B cell (primary cell): ENCODE data around the gene BTNL9. TPM values are rescaled to one million over a fixed set of nuclear protein-coding genes. Genes with fewer than 3 reads are reported as not detected.

Source experiments
- ATAC-seq: fragments of 200-7000 bp; cut with Tn5 transposase; one replicate; pipeline ENCODE4 v1.10.0; 2021; ENCODE audit warnings: low read depth, mild to moderate bottlenecking, moderate number of reproducible peaks, moderate library complexity
- CTCF ChIA-PET: fragments of 350-600 bp; sonication (Branson Sonifier 250); formaldehyde crosslinking; loops from one replicate; lab custom pipeline; 2021; ENCODE audit warnings: antibody characterized with exemption, inconsistent platforms; lab: Charles Lee
- POLR2A ChIA-PET: fragments of 350-600 bp; sonication (Branson Sonifier 250); formaldehyde crosslinking; loops from one replicate; lab custom pipeline; 2021; ENCODE audit warnings: antibody characterized with exemption; lab: Charles Lee
- DNase-seq: peaks from one replicate; pipeline ENCODE4 v3.0.0; 2013
- H2AFZ ChIP-seq: 2 replicates; pipeline ENCODE4 v1.6.1; 2012; ENCODE audit warnings: mild to moderate bottlenecking, low read depth, low read length; ENCODE audit not compliant: insufficient read depth, poor library complexity, severe bottlenecking
- H3K27ac ChIP-seq, 2 donors: 1 replicate in 1 of 2; 2 replicates in 1 of 2; pipeline ENCODE4 v1.5.1; 2012 to 2013; ENCODE audit warnings: low read length in 2 of 2, mild to moderate bottlenecking in 2 of 2, moderate library complexity in 1 of 2
- H3K27me3 ChIP-seq, 4 experiments: fragments of 200-600 bp in 1 of 4; sonication (generic) in 1 of 4; replicated peaks in 1 of 4; 1 replicate in 2 of 4; 2 replicates in 2 of 4; pipeline versions ENCODE4 v1.6.1 to v1.7.0; 2013 to 2016; ENCODE audit warnings: low read length in 3 of 4, mild to moderate bottlenecking in 2 of 4, mixed read lengths in 1 of 4, moderate library complexity in 1 of 4; ENCODE audit not compliant: insufficient read depth in 4 of 4, control insufficient read depth in 3 of 4; ENCODE audit errors: control extremely low read depth in 1 of 4
- H3K36me3 ChIP-seq, 2 experiments: replicated peaks in 1 of 2; 1 replicate in 1 of 2; 2 replicates in 1 of 2; pipeline versions ENCODE4 v1.6.1 to v1.7.1; 2013; ENCODE audit warnings: low read length in 1 of 2; ENCODE audit not compliant: insufficient read depth in 2 of 2, control insufficient read depth in 1 of 2; ENCODE audit errors: control extremely low read depth in 1 of 2, extremely low read depth in 1 of 2
- H3K4me1 ChIP-seq, 2 donors: fragments of 200-600 bp in 1 of 2; sonication (generic) in 1 of 2; 1 replicate in 1 of 2; 2 replicates in 1 of 2; pipeline versions ENCODE4 v1.5.1 to v1.6.1; 2013 to 2017; ENCODE audit warnings: low read length in 2 of 2; ENCODE audit not compliant: control insufficient read depth in 2 of 2, insufficient read depth in 2 of 2
- H3K4me2 ChIP-seq: replicated peaks from 2 replicates; pipeline ENCODE3; 2012; ENCODE audit warnings: mild to moderate bottlenecking, low read depth, low read length; ENCODE audit not compliant: poor library complexity, severe bottlenecking
- H3K4me3 ChIP-seq, 5 experiments: fragments of 200-600 bp in 1 of 5; sonication (generic) in 1 of 5; 1 replicate in 3 of 5; 2 replicates in 2 of 5; pipeline versions ENCODE4 v1.5.1 to v1.7.0; 2011 to 2016; ENCODE audit warnings: low read length in 4 of 5, mild to moderate bottlenecking in 4 of 5, low read depth in 2 of 5, control low read depth in 1 of 5, moderate library complexity in 1 of 5; ENCODE audit not compliant: insufficient read depth in 1 of 5; ENCODE audit errors: control extremely low read depth in 1 of 5, extremely low read depth in 1 of 5
- H3K79me2 ChIP-seq: fragments of 200-600 bp; sonication (generic); one replicate; pipeline ENCODE4 v1.6.0; 2016; ENCODE audit warnings: low read length; ENCODE audit not compliant: control insufficient read depth, insufficient read depth
- H3K9ac ChIP-seq: fragments of 200-600 bp; sonication (generic); 2 replicates; pipeline ENCODE4 v1.6.1; 2017; ENCODE audit warnings: mild to moderate bottlenecking, low read length, moderate library complexity
- H3K9me3 ChIP-seq, 3 donors: one replicate each; pipeline versions ENCODE4 v1.6.1 to v1.7.1; 2013; ENCODE audit warnings: low read length in 2 of 3; ENCODE audit not compliant: control insufficient read depth in 2 of 3, insufficient read depth in 1 of 3; ENCODE audit errors: control extremely low read depth in 1 of 3
- H4K20me1 ChIP-seq: 2 replicates; pipeline ENCODE4 v1.6.0; 2012; ENCODE audit warnings: mild to moderate bottlenecking, low read length; ENCODE audit not compliant: insufficient read depth, control insufficient read depth, poor library complexity, severe bottlenecking
- H3K27ac Mint-ChIP-seq: one replicate; pipeline ENCODE4 v1.8.0; 2021; ENCODE audit warnings: mixed read lengths
- H3K27me3 Mint-ChIP-seq: one replicate; pipeline ENCODE4 v1.8.0; 2021; ENCODE audit warnings: mixed read lengths
- H3K4me1 Mint-ChIP-seq: one replicate; pipeline ENCODE4 v1.8.0; 2021; ENCODE audit warnings: mixed read lengths
- H3K4me3 Mint-ChIP-seq: one replicate; pipeline ENCODE4 v1.8.0; 2021; ENCODE audit warnings: mixed read lengths
- H3K9me3 Mint-ChIP-seq: one replicate; pipeline ENCODE4 v1.8.0; 2022; ENCODE audit warnings: mixed read lengths; ENCODE audit not compliant: insufficient read depth
- EZH2 ChIP-seq: IDR thresholded peaks from 2 replicates; pipeline ENCODE4 v1.6.1; 2012; ENCODE audit warnings: borderline replicate concordance, low read depth, mild to moderate bottlenecking, moderate library complexity, low read length; ENCODE audit not compliant: insufficient read depth, poor library complexity, severe bottlenecking
- WGBS: methylation state at CpG from one replicate; pipeline ENCODE4 v1.1.5; 2013; ENCODE audit warnings: missing lambda C conversion rate; ENCODE audit not compliant: insufficient coverage; 5-methylcytosine and 5-hydroxymethylcytosine counted together
- intact Hi-C: fragments of 100-400 bp; cut with micrococcal nuclease; formaldehyde crosslinking; loops from one replicate; pipeline ENCODE4 v1.10.0; 2022
- polyA plus RNA-seq: library from polyadenylated mRNA; depleted of rRNA; stranded (reverse); fragments of >200 nt; gene quantifications from 2 replicates; pipeline ENCODE4 v1.2.3, GENCODE V29; 2012
- total RNA-seq, 2 donors: library from RNA; stranded (reverse); fragments of 120-200 nt in 1 of 2; gene quantifications; 1 replicate in 1 of 2; 2 replicates in 1 of 2; pipeline versions ENCODE4 v1.2.3 to v1.2.4, GENCODE V29; 2013 to 2022
- TF ChIP-seq, protein P1 (sequence below): fragments of 200-600 bp; IDR thresholded peaks from one replicate; pipeline ENCODE4 v1.8.0; 2022; ENCODE audit warnings: antibody characterized with exemption, mild to moderate bottlenecking

Gene BTNL9
- total and polyA plus RNA-seq, 2 donors (not counting 1 experiment from before 2014, with no cell fraction given): 40.7 to 173 TPM

DNA sequence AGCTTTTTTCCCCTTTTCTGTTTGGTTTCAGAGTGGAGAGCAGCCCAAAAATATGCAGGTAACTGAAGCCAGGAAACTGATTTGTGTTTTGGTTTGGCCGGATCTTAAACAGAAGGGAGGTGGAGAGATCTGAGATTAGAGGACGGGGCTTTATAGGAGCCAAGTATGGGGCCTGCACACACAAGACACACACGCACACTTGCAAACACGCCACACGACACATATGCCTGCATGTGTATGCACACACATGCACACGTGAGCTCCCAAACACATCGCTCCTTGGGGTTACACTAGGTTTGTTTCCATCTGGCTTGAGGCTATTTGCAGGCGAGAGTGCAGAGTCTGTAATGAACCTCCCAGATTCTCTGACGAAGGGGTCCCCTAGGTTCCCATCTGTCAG lies 18.3 kb downstream of the BTNL9 start:
- Histone ChIP-seq H3K9me3 (peaks cover 0 to 4% (median 0%) of the 10 kb centered on the region in 3 donors), H2AFZ (no peak overlapping the region), H3K27me3 (peaks cover 0 to 58% (median 33%) of the 10 kb centered on the region in 4 experiments), H3K9ac (no peak overlapping the region), H3K36me3 (no peaks in the 10 kb centered on the region), H3K4me1 (peaks cover 7 to 17% of the 10 kb centered on the region in 2 donors), H4K20me1 (no peaks in the 10 kb centered on the region), H3K4me2 (no peak overlapping the region), H3K27ac (no peak overlapping the region), H3K79me2 (no peaks in the 10 kb centered on the region), H3K4me3 (no peak overlapping the region)
- H3K9me3 Mint-ChIP-seq: no peaks in the 10 kb centered on the region
- TF ChIP-seq, protein P1, sequence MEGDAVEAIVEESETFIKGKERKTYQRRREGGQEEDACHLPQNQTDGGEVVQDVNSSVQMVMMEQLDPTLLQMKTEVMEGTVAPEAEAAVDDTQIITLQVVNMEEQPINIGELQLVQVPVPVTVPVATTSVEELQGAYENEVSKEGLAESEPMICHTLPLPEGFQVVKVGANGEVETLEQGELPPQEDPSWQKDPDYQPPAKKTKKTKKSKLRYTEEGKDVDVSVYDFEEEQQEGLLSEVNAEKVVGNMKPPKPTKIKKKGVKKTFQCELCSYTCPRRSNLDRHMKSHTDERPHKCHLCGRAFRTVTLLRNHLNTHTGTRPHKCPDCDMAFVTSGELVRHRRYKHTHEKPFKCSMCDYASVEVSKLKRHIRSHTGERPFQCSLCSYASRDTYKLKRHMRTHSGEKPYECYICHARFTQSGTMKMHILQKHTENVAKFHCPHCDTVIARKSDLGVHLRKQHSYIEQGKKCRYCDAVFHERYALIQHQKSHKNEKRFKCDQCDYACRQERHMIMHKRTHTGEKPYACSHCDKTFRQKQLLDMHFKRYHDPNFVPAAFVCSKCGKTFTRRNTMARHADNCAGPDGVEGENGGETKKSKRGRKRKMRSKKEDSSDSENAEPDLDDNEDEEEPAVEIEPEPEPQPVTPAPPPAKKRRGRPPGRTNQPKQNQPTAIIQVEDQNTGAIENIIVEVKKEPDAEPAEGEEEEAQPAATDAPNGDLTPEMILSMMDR: no peak
- no peak for TF ChIP-seq EZH2
- DNase-seq (no peak), ATAC-seq (no peak)
- peaks cover 68% of the 10 kb centered on the region for H3K27me3 Mint-ChIP-seq
- 90% methylated on average over 7 of the region's 9 CpGs for WGBS
- ChIA-PET POLR2A (interaction anchor here (0.5 to 0.7 kb wide), 2 partner anchors 56 to 205 kb away, joined by 3 to 7 read pairs; no protein-coding TSS in a partner anchor), CTCF (interaction anchor here (1.0 to 1.1 kb wide), 2 partner anchors 10 to 189 kb away, joined by 3 to 5 read pairs; no protein-coding TSS in a partner anchor)
- peaks cover 28% of the 10 kb centered on the region for H3K4me1 Mint-ChIP-seq
- intact Hi-C loops: loop anchor here (10.0 kb wide), 1 partner anchor 274 kb away; no protein-coding TSS in a partner anchor
- H3K27ac Mint-ChIP-seq: no peak overlapping the region
- H3K4me3 Mint-ChIP-seq: no peak overlapping the region

DNA sequence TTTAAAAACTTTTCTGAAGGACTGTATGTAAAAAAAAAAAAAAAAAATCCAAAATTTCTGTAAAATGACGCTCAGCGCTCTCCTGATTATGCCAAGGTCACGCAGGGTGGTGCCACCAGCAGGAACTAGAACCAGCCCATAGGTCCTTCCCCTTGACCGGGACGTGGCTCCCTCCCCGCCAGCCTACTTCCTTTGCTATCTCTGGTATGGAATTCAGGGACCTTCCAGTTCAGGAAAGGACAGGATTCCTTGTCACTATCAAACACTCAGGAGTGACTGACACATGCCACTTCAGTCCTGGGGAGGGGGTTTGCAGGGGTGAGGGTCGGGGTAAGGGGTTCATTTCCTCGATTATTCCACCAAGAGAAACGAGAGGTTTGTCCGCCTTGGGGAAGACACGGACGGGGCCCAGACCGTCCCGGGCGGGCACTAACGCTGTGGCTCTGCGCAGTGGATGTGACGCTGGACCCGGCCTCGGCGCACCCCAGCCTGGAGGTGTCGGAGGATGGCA lies 18.8 kb downstream of the BTNL9 start:
- TF ChIP-seq, protein P1: no peak
- TF ChIP-seq EZH2: no peak
- Mint-ChIP-seq H3K4me3 (peak overlapping the region; percentile 37), H3K9me3 (no peaks in the 10 kb centered on the region), H3K27ac (no peak overlapping the region), H3K27me3 (peaks cover 65% of the 10 kb centered on the region), H3K4me1 (peaks cover 23% of the 10 kb centered on the region)
- H3K4me2 ChIP-seq: peak overlapping the region; percentile 28
- ATAC-seq (no peak), DNase-seq (no peak)
- H3K9ac ChIP-seq: no peak overlapping the region
- intact Hi-C loops: loop anchor here (10.0 kb wide), 1 partner anchor 274 kb away; no protein-coding TSS in a partner anchor
- H3K79me2 ChIP-seq: no peaks in the 10 kb centered on the region
- H3K36me3 ChIP-seq: no peaks in the 10 kb centered on the region
- peaks cover 2 to 12% of the 10 kb centered on the region in 2 donors for H3K4me1 ChIP-seq
- H3K4me3 ChIP-seq: no peak overlapping the region
- WGBS: 24% methylated on average over 21 of the region's 22 CpGs
- H3K27me3 ChIP-seq: peaks cover 0 to 57% (median 31%) of the 10 kb centered on the region in 4 experiments
- no peaks in the 10 kb centered on the region for H3K9me3 ChIP-seq
- CTCF ChIA-PET: no interaction called here
- H4K20me1 ChIP-seq: no peaks in the 10 kb centered on the region
- no peak overlapping the region for H3K27ac ChIP-seq
- no peak overlapping the region for H2AFZ ChIP-seq
- POLR2A ChIA-PET: interaction anchor here (0.7 kb wide), 1 partner anchor 205 kb away, joined by 7 read pairs; no protein-coding TSS in a partner anchor
